Mesendoderm (in vitro differentiated cells): ENCODE measurements around the gene INSYN1.
A peak's percentile ranks its signal among the peaks of the same experiment; 100 is the strongest.

ENCODE experiments used
- DNase-seq: peaks from one replicate; pipeline ENCODE4 v3.0.0; 2013
- H2AK5ac ChIP-seq: 2 replicates; pipeline ENCODE4 v1.6.1; 2013; ENCODE audit warnings: low read length, inconsistent platforms
- H2BK120ac ChIP-seq: 2 replicates; pipeline ENCODE4 v1.6.1; 2013; ENCODE audit warnings: low read depth, mild to moderate bottlenecking, low read length, moderate library complexity, mixed read lengths
- H2BK15ac ChIP-seq: replicated peaks from 2 replicates; pipeline ENCODE4 v1.6.1; 2013; ENCODE audit warnings: low read depth, mild to moderate bottlenecking, moderate library complexity
- H2BK5ac ChIP-seq: 2 replicates; pipeline ENCODE4 v1.6.1; 2013; ENCODE audit warnings: low read length, inconsistent platforms
- H3K18ac ChIP-seq: 2 replicates; pipeline ENCODE4 v1.6.1; 2013; ENCODE audit warnings: mild to moderate bottlenecking, low read length, mixed read lengths
- H3K23ac ChIP-seq: one replicate; pipeline ENCODE4 v1.6.1; 2013; ENCODE audit warnings: low read length
- H3K27ac ChIP-seq: 2 replicates; pipeline ENCODE4 v1.5.1; 2013; ENCODE audit warnings: low read depth, mild to moderate bottlenecking, inconsistent platforms, low read length, moderate library complexity
- H3K27me3 ChIP-seq: 2 replicates; pipeline ENCODE4 v1.6.1; 2013; ENCODE audit warnings: low read length, control low read depth, mild to moderate bottlenecking, inconsistent platforms; ENCODE audit not compliant: insufficient read depth, poor library complexity
- H3K36me3 ChIP-seq: 2 replicates; pipeline ENCODE4 v1.6.1; 2013; ENCODE audit warnings: low read length, inconsistent platforms; ENCODE audit not compliant: control insufficient read depth, insufficient read depth
- H3K4ac ChIP-seq: one replicate; pipeline ENCODE4 v1.6.1; 2013; ENCODE audit warnings: low read depth, mild to moderate bottlenecking, low read length, moderate library complexity
- H3K4me1 ChIP-seq: 2 replicates; pipeline ENCODE4 v1.6.1; 2013; ENCODE audit warnings: low read depth, low read length, inconsistent platforms; ENCODE audit not compliant: control insufficient read depth
- H3K4me2 ChIP-seq: 2 replicates; pipeline ENCODE4 v1.6.1; 2013; ENCODE audit warnings: low read length
- H3K4me3 ChIP-seq: 2 replicates; pipeline ENCODE4 v1.5.1; 2013; ENCODE audit warnings: mild to moderate bottlenecking, low read length
- H3K56ac ChIP-seq: one replicate; pipeline ENCODE4 v1.6.1; 2013; ENCODE audit warnings: low read length
- H3K79me1 ChIP-seq: 2 replicates; pipeline ENCODE4 v1.6.1; 2013; ENCODE audit warnings: low read length, inconsistent platforms
- H3K79me2 ChIP-seq: 2 replicates; pipeline ENCODE4 v1.6.1; 2013; ENCODE audit warnings: mild to moderate bottlenecking, low read length; ENCODE audit not compliant: control insufficient read depth, insufficient read depth
- H3K9ac ChIP-seq: 2 replicates; pipeline ENCODE4 v1.6.1; 2013; ENCODE audit warnings: low read length, inconsistent platforms
- H4K5ac ChIP-seq: one replicate; pipeline ENCODE4 v1.6.1; 2013; ENCODE audit warnings: low read length
- H4K8ac ChIP-seq: one replicate; pipeline ENCODE4 v1.6.1; 2013; ENCODE audit warnings: low read depth, mild to moderate bottlenecking, control low read depth, low read length, moderate library complexity
- WGBS: extraction: QIAGEN DNeasy Blood & Tissue Kit; methylation state at CpG from one replicate; pipeline ENCODE4 v1.1.7; 2013; ENCODE audit warnings: low lambda C conversion rate, missing lambda C conversion rate; ENCODE audit not compliant: insufficient coverage; ENCODE audit errors: extremely low coverage; 5-methylcytosine and 5-hydroxymethylcytosine counted together

The INSYN1 gene

GRCh38 chr15:73755946-73756345, 2.8 kb upstream of the INSYN1 start:
- H2BK120ac ChIP-seq = no peak overlapping the region
- H3K4me1 ChIP-seq = peaks cover 12% of the 10 kb centered on the region
- H4K5ac ChIP-seq = no peak overlapping the region
- no peaks in the 10 kb centered on the region for H3K36me3 ChIP-seq
- no peaks in the 10 kb centered on the region for H3K27me3 ChIP-seq
- no peak overlapping the region for H3K23ac ChIP-seq
- H3K27ac ChIP-seq = no peak overlapping the region
- no peak overlapping the region for H3K4me3 ChIP-seq
- no peaks in the 10 kb centered on the region for H3K79me2 ChIP-seq
- H3K9ac ChIP-seq = no peak overlapping the region
- no peak overlapping the region for H2BK5ac ChIP-seq
- H2AK5ac ChIP-seq = no peak overlapping the region
- no CpG with 5 or more reads among the region's 3 CpGs for WGBS
- no peak overlapping the region for H3K56ac ChIP-seq
- no peaks in the 10 kb centered on the region for H3K79me1 ChIP-seq
- H3K4me2 ChIP-seq = no peak overlapping the region
- H4K8ac ChIP-seq = no peak overlapping the region
- no peak overlapping the region for H2BK15ac ChIP-seq
- no peak overlapping the region for H3K4ac ChIP-seq
- DNase-seq = no peak
- H3K18ac ChIP-seq = no peak overlapping the region

GRCh38 chr15:73755481-73755880, 2.3 kb upstream of the INSYN1 start:
- no peaks in the 10 kb centered on the region for H3K79me2 ChIP-seq
- DNase-seq = no peak
- no peak overlapping the region for H3K56ac ChIP-seq
- peaks cover 12% of the 10 kb centered on the region for H3K4me1 ChIP-seq
- no peak overlapping the region for H3K9ac ChIP-seq
- no peak overlapping the region for H3K27ac ChIP-seq
- no peak overlapping the region for H2AK5ac ChIP-seq
- no peaks in the 10 kb centered on the region for H3K79me1 ChIP-seq
- H2BK120ac ChIP-seq = no peak overlapping the region
- H3K18ac ChIP-seq = no peak overlapping the region
- no peak overlapping the region for H3K23ac ChIP-seq
- no peaks in the 10 kb centered on the region for H3K36me3 ChIP-seq
- H4K8ac ChIP-seq = no peak overlapping the region
- no peak overlapping the region for H2BK5ac ChIP-seq
- WGBS = no CpG with 5 or more reads among the region's 5 CpGs
- no peak overlapping the region for H2BK15ac ChIP-seq
- H3K27me3 ChIP-seq = no peaks in the 10 kb centered on the region
- H4K5ac ChIP-seq = no peak overlapping the region
- H3K4me3 ChIP-seq = no peak overlapping the region
- no peak overlapping the region for H3K4ac ChIP-seq
- H3K4me2 ChIP-seq = no peak overlapping the region

- Histone ChIP-seq H3K79me2 (no peaks in the 10 kb centered on the region), H3K9ac (no peak overlapping the region), H3K36me3 (no peaks in the 10 kb centered on the region), H3K27me3 (no peaks in the 10 kb centered on the region), H4K5ac (no peak overlapping the region), H3K18ac (no peak overlapping the region), H3K4me1 (peaks cover 12% of the 10 kb centered on the region), H3K23ac (no peak overlapping the region), H3K4ac (no peak overlapping the region), H2BK5ac (no peak overlapping the region), H3K56ac (peak overlapping the region; percentile 76), H2BK15ac (no peak overlapping the region), H3K27ac (no peak overlapping the region), H4K8ac (no peak overlapping the region), H3K4me3 (no peak overlapping the region), H3K79me1 (no peaks in the 10 kb centered on the region), H2BK120ac (no peak overlapping the region), H2AK5ac (no peak overlapping the region), H3K4me2 (no peak overlapping the region)
- no CpG with 5 or more reads among the region's 8 CpGs for WGBS
- DNase-seq = no peak
These were observed 1.3 kb upstream of the INSYN1 start for GRCh38 chr15:73754461-73754860.

GRCh38 chr15:73752806-73753193, 351 bp downstream of the INSYN1 start:
- no peak overlapping the region for H3K27ac ChIP-seq
- no CpG with 5 or more reads among the region's 56 CpGs for WGBS
- no peaks in the 10 kb centered on the region for H3K27me3 ChIP-seq
- no peak overlapping the region for H4K8ac ChIP-seq
- peak overlapping the region; percentile 78 for H3K9ac ChIP-seq
- H2AK5ac ChIP-seq = no peak overlapping the region
- H3K23ac ChIP-seq = peak overlapping the region; percentile 86
- DNase-seq = peak; percentile 47
- no peak overlapping the region for H2BK5ac ChIP-seq
- peak overlapping the region; percentile 45 for H3K4me3 ChIP-seq
- peak overlapping the region; percentile 85 for H3K56ac ChIP-seq
- H4K5ac ChIP-seq = no peak overlapping the region
- no peaks in the 10 kb centered on the region for H3K79me1 ChIP-seq
- no peak overlapping the region for H2BK120ac ChIP-seq
- H3K4me2 ChIP-seq = peak overlapping the region; percentile 84
- no peaks in the 10 kb centered on the region for H3K36me3 ChIP-seq
- H3K4me1 ChIP-seq = peaks cover 12% of the 10 kb centered on the region
- H3K4ac ChIP-seq = no peak overlapping the region
- no peaks in the 10 kb centered on the region for H3K79me2 ChIP-seq
- H3K18ac ChIP-seq = peak overlapping the region; percentile 47
- H2BK15ac ChIP-seq = no peak overlapping the region

- Histone ChIP-seq H3K4me2 (peak overlapping the region; percentile 84), H3K36me3 (no peaks in the 10 kb centered on the region), H2AK5ac (no peak overlapping the region), H3K4ac (no peak overlapping the region), H3K18ac (peak overlapping the region; percentile 47), H3K79me1 (no peaks in the 10 kb centered on the region), H3K23ac (peak overlapping the region; percentile 86), H4K8ac (no peak overlapping the region), H4K5ac (no peak overlapping the region), H3K56ac (peak overlapping the region; percentile 85), H3K4me1 (peaks cover 12% of the 10 kb centered on the region), H3K9ac (peak overlapping the region; percentile 78), H2BK5ac (no peak overlapping the region), H3K27me3 (no peaks in the 10 kb centered on the region), H3K4me3 (peak overlapping the region; percentile 45), H2BK15ac (no peak overlapping the region), H3K79me2 (no peaks in the 10 kb centered on the region), H3K27ac (no peak overlapping the region), H2BK120ac (no peak overlapping the region)
- no CpG with 5 or more reads among the region's 79 CpGs for WGBS
- DNase-seq = no peak
These were observed 999 bp downstream of the INSYN1 start for GRCh38 chr15:73751899-73752805.
